HUES6 (cell line): Measurements from ENCODE around the gene LTBP2.

Experiments
- H3K27ac ChIP-seq: 2 replicates; pipeline ENCODE4 v1.7.0; 2013; ENCODE audit warnings: low read depth, mild to moderate bottlenecking, low read length, inconsistent platforms
- H3K27me3 ChIP-seq: 2 replicates; pipeline ENCODE4 v1.6.1; 2013; ENCODE audit warnings: low read length; ENCODE audit not compliant: control insufficient read depth, insufficient read depth
- H3K36me3 ChIP-seq: 2 replicates; pipeline ENCODE4 v1.6.1; 2013; ENCODE audit warnings: low read length; ENCODE audit not compliant: control insufficient read depth, insufficient read depth
- H3K4me1 ChIP-seq: 2 replicates; pipeline ENCODE4 v1.6.1; 2013; ENCODE audit warnings: low read length; ENCODE audit not compliant: control insufficient read depth, insufficient read depth
- H3K4me3 ChIP-seq: 2 replicates; pipeline ENCODE4 v1.5.1; 2013; ENCODE audit warnings: low read depth, low read length
- H3K9ac ChIP-seq: one replicate; pipeline ENCODE4 v1.6.1; 2013; ENCODE audit warnings: mild to moderate bottlenecking, low read length
- H3K9me3 ChIP-seq: 2 replicates; pipeline ENCODE4 v1.6.1; 2013; ENCODE audit warnings: low read depth, low read length; ENCODE audit not compliant: control insufficient read depth, insufficient read depth

LTBP2 gene

DNA sequence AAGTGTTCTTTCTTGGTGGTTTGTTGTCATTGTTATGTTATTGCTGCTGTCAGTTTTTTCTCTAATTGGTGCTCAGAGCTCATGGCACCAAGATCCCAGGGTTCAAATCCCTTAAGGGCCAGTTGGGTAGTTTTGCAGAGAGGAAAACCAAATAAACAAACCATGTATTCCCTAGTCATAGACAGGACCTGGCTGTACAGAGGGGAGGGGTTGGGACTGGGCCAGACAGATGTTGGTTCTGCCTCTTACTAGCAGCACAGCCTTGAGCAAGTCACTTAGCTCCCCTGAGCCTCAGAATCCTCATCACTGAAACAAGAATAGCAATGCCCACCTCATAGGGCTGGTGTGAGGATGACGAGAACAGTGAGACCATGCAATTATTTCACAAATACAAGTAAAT is 53.4 kb downstream of the LTBP2 start:
- Histone ChIP-seq H3K9me3 (no peaks in the 10 kb centered on the region), H3K27ac (no peak overlapping the region), H3K36me3 (no peaks in the 10 kb centered on the region), H3K9ac (no peak overlapping the region), H3K4me3 (no peak overlapping the region), H3K27me3 (no peaks in the 10 kb centered on the region), H3K4me1 (peaks cover 7% of the 10 kb centered on the region; the same call in 1 of the 2 replicates)

GRCh38 chr14:74557691-74558090 is 54.3 kb downstream of the LTBP2 start:
- no peak overlapping the region for H3K4me3 ChIP-seq

GRCh38 chr14:74555476-74556050 is 56.5 kb downstream of the LTBP2 start:
- Histone ChIP-seq H3K4me3 (no peak overlapping the region), H3K27ac (no peak overlapping the region), H3K27me3 (no peaks in the 10 kb centered on the region; the same call in 1 of the 2 replicates), H3K4me1 (peaks cover 10% of the 10 kb centered on the region; the same call in 1 of the 2 replicates), H3K36me3 (no peaks in the 10 kb centered on the region), H3K9me3 (no peaks in the 10 kb centered on the region), H3K9ac (no peak overlapping the region)

More at GRCh38 chr14:74557691-74558090, 54.3 kb downstream of the LTBP2 start:
- H3K9ac ChIP-seq = no peak overlapping the region
- H3K36me3 ChIP-seq = no peaks in the 10 kb centered on the region
- no peak overlapping the region for H3K27ac ChIP-seq
- H3K4me1 ChIP-seq = peaks cover 1% of the 10 kb centered on the region; the same call in 1 of the 2 replicates
- no peaks in the 10 kb centered on the region; the same call in 1 of the 2 replicates for H3K27me3 ChIP-seq
- no peaks in the 10 kb centered on the region for H3K9me3 ChIP-seq

DNA sequence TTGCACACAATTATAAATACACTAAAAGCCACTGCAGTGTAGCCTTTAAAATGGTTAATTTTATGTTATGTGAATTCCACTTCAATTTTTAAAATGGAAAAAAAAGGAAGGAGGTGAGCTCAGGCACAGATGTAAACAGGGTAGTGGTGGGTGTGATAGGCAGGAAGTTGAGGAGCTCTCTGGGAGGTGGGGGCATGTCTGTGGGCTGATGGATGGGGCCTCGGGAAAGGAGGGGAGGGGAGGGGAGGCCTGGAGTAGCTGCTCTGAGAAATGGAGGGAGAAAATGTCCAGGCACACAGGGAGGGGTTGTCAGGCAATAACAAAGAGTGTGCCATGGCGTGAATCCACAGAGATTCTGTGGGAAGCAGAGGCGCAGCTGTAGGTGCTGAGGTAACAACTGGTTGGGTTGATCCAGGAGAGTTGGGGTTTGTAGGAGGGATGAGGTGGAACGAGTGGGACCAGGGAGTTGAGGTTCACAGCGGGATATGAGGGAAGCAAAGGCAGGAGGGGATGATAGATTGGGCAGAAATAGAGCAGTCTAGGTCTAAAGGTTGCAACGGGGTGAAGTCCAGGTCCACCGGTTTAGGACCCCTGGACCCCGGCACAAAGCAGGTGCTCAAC is 57.2 kb downstream of the LTBP2 start:
- no peaks in the 10 kb centered on the region; the same call in 1 of the 2 replicates for H3K27me3 ChIP-seq
- H3K27ac ChIP-seq = no peak overlapping the region
- H3K9me3 ChIP-seq = no peaks in the 10 kb centered on the region
- no peak overlapping the region for H3K9ac ChIP-seq
- no peaks in the 10 kb centered on the region for H3K36me3 ChIP-seq
- peaks cover 10% of the 10 kb centered on the region; the same call in 1 of the 2 replicates for H3K4me1 ChIP-seq
- no peak overlapping the region for H3K4me3 ChIP-seq

- Histone ChIP-seq H3K9me3 (no peaks in the 10 kb centered on the region), H3K36me3 (no peaks in the 10 kb centered on the region), H3K27ac (no peak overlapping the region), H3K4me1 (peaks cover 10% of the 10 kb centered on the region; the same call in 1 of the 2 replicates), H3K27me3 (no peaks in the 10 kb centered on the region; the same call in 1 of the 2 replicates), H3K9ac (no peak overlapping the region), H3K4me3 (no peak overlapping the region)
These were observed 59.4 kb downstream of the LTBP2 start for GRCh38 chr14:74552623-74553022.

DNA sequence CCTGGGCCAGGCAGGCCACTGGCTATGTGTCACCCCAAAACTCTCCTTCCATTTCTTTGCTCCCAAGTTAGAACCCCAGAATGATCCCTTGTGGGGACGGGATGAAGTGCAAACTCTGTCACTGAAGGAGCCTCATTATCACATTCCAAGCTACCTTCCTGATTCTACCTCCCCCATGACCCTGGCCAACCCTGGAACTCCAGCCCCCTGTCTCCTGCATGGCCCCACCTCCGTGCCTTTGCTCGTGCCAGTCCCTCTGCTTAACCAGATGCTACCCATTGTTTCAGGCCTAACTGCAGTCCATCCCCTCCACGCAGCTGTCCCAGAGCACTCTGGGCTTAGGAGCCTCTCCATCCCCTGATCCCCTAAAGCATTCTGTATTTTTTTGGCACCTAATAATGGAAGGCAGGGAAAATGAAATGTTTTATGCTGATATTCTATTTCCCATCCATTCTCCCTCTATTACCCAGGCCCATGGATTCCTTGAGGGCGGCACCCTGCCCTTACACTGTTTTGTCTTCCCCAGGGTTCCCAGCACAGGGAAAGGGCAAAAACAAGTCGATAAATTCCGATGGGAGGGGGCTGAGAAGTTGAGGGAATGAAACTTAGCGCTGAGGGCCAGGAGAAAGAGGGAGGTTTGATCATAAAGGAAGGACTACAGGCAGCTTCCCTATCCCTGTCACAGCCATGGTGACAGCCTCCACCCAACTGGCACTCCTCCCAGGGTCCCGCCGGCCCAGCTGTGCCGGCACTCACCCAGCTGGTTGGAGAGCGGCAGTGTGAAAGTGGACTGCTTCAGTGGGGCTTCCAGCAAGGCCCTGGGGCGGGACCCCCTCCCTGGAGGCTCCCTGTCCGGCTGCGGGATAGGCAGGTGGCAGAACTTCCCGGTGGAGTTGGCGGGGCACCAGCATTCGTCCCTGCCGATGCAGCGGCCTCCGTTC is 60.3 kb downstream of the LTBP2 start:
- H3K27me3 ChIP-seq = no peaks in the 10 kb centered on the region; the same call in 1 of the 2 replicates
- H3K9me3 ChIP-seq = no peaks in the 10 kb centered on the region
- peaks cover 10% of the 10 kb centered on the region; the same call in 1 of the 2 replicates for H3K4me1 ChIP-seq
- no peaks in the 10 kb centered on the region for H3K36me3 ChIP-seq
- H3K9ac ChIP-seq = no peak overlapping the region
- no peak overlapping the region for H3K4me3 ChIP-seq
- no peak overlapping the region for H3K27ac ChIP-seq

GRCh38 chr14:74551001-74551400 is 61.0 kb downstream of the LTBP2 start:
- H3K9me3 ChIP-seq = no peaks in the 10 kb centered on the region
- H3K4me1 ChIP-seq = peaks cover 14% of the 10 kb centered on the region; the same call in 1 of the 2 replicates
- no peaks in the 10 kb centered on the region; the same call in 1 of the 2 replicates for H3K27me3 ChIP-seq
- H3K4me3 ChIP-seq = no peak overlapping the region
- no peaks in the 10 kb centered on the region for H3K36me3 ChIP-seq
- no peak overlapping the region for H3K27ac ChIP-seq
- H3K9ac ChIP-seq = no peak overlapping the region

- Histone ChIP-seq H3K27ac (no peak overlapping the region), H3K36me3 (no peaks in the 10 kb centered on the region)
These were observed 62.0 kb downstream of the LTBP2 start for GRCh38 chr14:74550071-74550470.

DNA sequence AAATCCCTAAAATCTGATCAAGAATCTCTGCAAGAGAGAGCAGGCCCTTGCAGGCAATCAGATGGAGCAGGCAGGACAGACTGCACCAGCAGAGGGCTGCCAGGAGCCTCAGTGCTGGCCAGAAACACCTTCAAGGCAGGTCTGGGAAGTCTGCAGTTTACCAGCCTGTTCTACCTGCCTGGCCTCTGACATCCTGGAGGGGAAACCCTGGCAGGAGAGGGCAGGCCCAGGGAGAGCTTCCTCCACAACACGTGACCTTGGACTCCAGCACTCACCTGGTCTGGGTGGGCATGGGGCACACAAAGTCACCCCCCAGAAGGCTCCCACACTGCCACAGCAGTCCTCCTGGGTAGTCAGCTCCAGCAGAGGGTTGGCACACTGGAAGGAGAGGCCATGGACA is 62.4 kb downstream of the LTBP2 start:
- Histone ChIP-seq H3K27me3 (no peaks in the 10 kb centered on the region; the same call in 1 of the 2 replicates), H3K4me3 (no peak overlapping the region), H3K27ac (no peak overlapping the region), H3K9ac (no peak overlapping the region), H3K36me3 (no peaks in the 10 kb centered on the region), H3K4me1 (peaks cover 14% of the 10 kb centered on the region; the same call in 1 of the 2 replicates), H3K9me3 (no peaks in the 10 kb centered on the region)

More at GRCh38 chr14:74550071-74550470, 62.0 kb downstream of the LTBP2 start:
- no peak overlapping the region for H3K9ac ChIP-seq
- peaks cover 14% of the 10 kb centered on the region; the same call in 1 of the 2 replicates for H3K4me1 ChIP-seq
- no peak overlapping the region for H3K4me3 ChIP-seq
- no peaks in the 10 kb centered on the region for H3K9me3 ChIP-seq
- no peaks in the 10 kb centered on the region; the same call in 1 of the 2 replicates for H3K27me3 ChIP-seq

GRCh38 chr14:74548881-74549280 is 63.2 kb downstream of the LTBP2 start:
- Histone ChIP-seq H3K4me3 (no peak overlapping the region), H3K9ac (no peak overlapping the region), H3K36me3 (no peaks in the 10 kb centered on the region), H3K9me3 (no peaks in the 10 kb centered on the region), H3K27me3 (no peaks in the 10 kb centered on the region; the same call in 1 of the 2 replicates), H3K4me1 (peaks cover 14% of the 10 kb centered on the region; the same call in 1 of the 2 replicates), H3K27ac (no peak overlapping the region)
